MM.1S (cell line): ENCODE results near the gene JHY.
"Not testable (repeated sequence)": the region's sequence is repeated elsewhere in the genome, so short reads cannot be mapped to it uniquely, and the experiment has no call there.

Experiments used
- DNase-seq: peaks from one replicate; pipeline ENCODE4 v3.0.0-alpha.2; 2015
- H2AFZ ChIP-seq: fragments of 300-600 bp; sonication (generic); 2 replicates; pipeline ENCODE4 v1.6.0; 2016; ENCODE audit warnings: antibody characterized with exemption, low read length
- H3F3A ChIP-seq: fragments of 300-600 bp; sonication (generic); 2 replicates; pipeline ENCODE4 v1.6.1; 2016; ENCODE audit warnings: mild to moderate bottlenecking, antibody characterized with exemption, low read length, moderate library complexity, mixed read lengths; ENCODE audit not compliant: insufficient read depth
- H3K27ac ChIP-seq: fragments of 300-600 bp; sonication (generic); 2 replicates; pipeline ENCODE4 v1.5.1; 2016; ENCODE audit warnings: mild to moderate bottlenecking, low read length
- H3K27me3 ChIP-seq: fragments of 300-600 bp; sonication (generic); replicated peaks from 2 replicates; pipeline ENCODE4 v1.6.0; 2016; ENCODE audit warnings: low read length; ENCODE audit not compliant: insufficient read depth
- H3K36me3 ChIP-seq: fragments of 300-600 bp; sonication (generic); replicated peaks from 2 replicates; pipeline ENCODE4 v1.6.1; 2016; ENCODE audit warnings: mild to moderate bottlenecking, low read length, mixed read lengths; ENCODE audit not compliant: insufficient read depth
- H3K4me1 ChIP-seq: fragments of 300-600 bp; sonication (generic); 2 replicates; pipeline ENCODE4 v1.6.1; 2016; ENCODE audit warnings: low read length, mixed read lengths
- H3K4me2 ChIP-seq: fragments of 300-600 bp; sonication (generic); 2 replicates; pipeline ENCODE4 v1.6.0; 2016; ENCODE audit warnings: low read depth, low read length
- H3K4me3 ChIP-seq: fragments of 300-600 bp; sonication (generic); 2 replicates; pipeline ENCODE4 v1.5.1; 2016; ENCODE audit warnings: low read length, mixed read lengths
- H3K79me2 ChIP-seq: fragments of 300-600 bp; sonication (generic); 2 replicates; pipeline ENCODE4 v1.6.1; 2016; ENCODE audit warnings: mixed run types, low read length, mixed read lengths
- H3K9ac ChIP-seq: fragments of 300-600 bp; sonication (generic); 2 replicates; pipeline ENCODE4 v1.6.1; 2016; ENCODE audit warnings: low read length, mixed read lengths
- H3K9me2 ChIP-seq: fragments of 300-600 bp; sonication (generic); replicated peaks from 2 replicates; pipeline ENCODE4 v1.6.1; 2016; ENCODE audit warnings: mild to moderate bottlenecking, low read length, mixed read lengths; ENCODE audit not compliant: insufficient read depth
- H3K9me3 ChIP-seq: fragments of 300-600 bp; sonication (generic); replicated peaks from 2 replicates; pipeline ENCODE4 v1.6.1; 2016; ENCODE audit warnings: mild to moderate bottlenecking, low read length, mixed read lengths; ENCODE audit not compliant: insufficient read depth
- H4K20me1 ChIP-seq: fragments of 300-600 bp; sonication (generic); 2 replicates; pipeline ENCODE4 v1.6.1; 2016; ENCODE audit warnings: mild to moderate bottlenecking, low read length, moderate library complexity, mixed read lengths; ENCODE audit not compliant: insufficient read depth
- EZH2 ChIP-seq: fragments of 300-600 bp; sonication (generic); optimal IDR thresholded peaks from 2 replicates; pipeline ENCODE3; 2017; ENCODE audit warnings: low read depth, mild to moderate bottlenecking, antibody characterized with exemption, low read length, mixed read lengths
- EZH2phosphoT487 ChIP-seq: fragments of 300-600 bp; sonication (generic); IDR thresholded peaks from 2 replicates; pipeline ENCODE4 v1.6.1; 2018; ENCODE audit warnings: antibody characterized with exemption, low read length
- TF ChIP-seq, protein P1 (sequence below): fragments of 300-600 bp; sonication (generic); IDR thresholded peaks from 2 replicates; pipeline ENCODE4 v1.5.1; 2016; ENCODE audit warnings: antibody characterized with exemption, low read length, mixed read lengths

Gene JHY

GRCh38 chr11:122853971-122854446, 28.6 kb upstream of the JHY start:
- H3K9me3 ChIP-seq: no peaks in the 10 kb centered on the region
- no peak for TF ChIP-seq EZH2phosphoT487
- TF ChIP-seq, protein P1, sequence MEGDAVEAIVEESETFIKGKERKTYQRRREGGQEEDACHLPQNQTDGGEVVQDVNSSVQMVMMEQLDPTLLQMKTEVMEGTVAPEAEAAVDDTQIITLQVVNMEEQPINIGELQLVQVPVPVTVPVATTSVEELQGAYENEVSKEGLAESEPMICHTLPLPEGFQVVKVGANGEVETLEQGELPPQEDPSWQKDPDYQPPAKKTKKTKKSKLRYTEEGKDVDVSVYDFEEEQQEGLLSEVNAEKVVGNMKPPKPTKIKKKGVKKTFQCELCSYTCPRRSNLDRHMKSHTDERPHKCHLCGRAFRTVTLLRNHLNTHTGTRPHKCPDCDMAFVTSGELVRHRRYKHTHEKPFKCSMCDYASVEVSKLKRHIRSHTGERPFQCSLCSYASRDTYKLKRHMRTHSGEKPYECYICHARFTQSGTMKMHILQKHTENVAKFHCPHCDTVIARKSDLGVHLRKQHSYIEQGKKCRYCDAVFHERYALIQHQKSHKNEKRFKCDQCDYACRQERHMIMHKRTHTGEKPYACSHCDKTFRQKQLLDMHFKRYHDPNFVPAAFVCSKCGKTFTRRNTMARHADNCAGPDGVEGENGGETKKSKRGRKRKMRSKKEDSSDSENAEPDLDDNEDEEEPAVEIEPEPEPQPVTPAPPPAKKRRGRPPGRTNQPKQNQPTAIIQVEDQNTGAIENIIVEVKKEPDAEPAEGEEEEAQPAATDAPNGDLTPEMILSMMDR: peak; percentile 72
- no peak for TF ChIP-seq EZH2
- no peaks in the 10 kb centered on the region for H3F3A ChIP-seq
- no peak overlapping the region for H3K27ac ChIP-seq
- no peaks in the 10 kb centered on the region for H3K27me3 ChIP-seq
- no peaks in the 10 kb centered on the region for H3K9me2 ChIP-seq
- H4K20me1 ChIP-seq: no peaks in the 10 kb centered on the region
- H3K36me3 ChIP-seq: no peaks in the 10 kb centered on the region
- H3K4me3 ChIP-seq: no peak overlapping the region
- H2AFZ ChIP-seq: no peak overlapping the region
- no peaks in the 10 kb centered on the region for H3K4me1 ChIP-seq
- peak; percentile 59 for DNase-seq
- no peaks in the 10 kb centered on the region for H3K79me2 ChIP-seq
- H3K4me2 ChIP-seq: no peak overlapping the region
- no peak overlapping the region for H3K9ac ChIP-seq

GRCh38 chr11:122861631-122862030, 20.9 kb upstream of the JHY start:
- Histone ChIP-seq H3K27me3 (no peaks in the 10 kb centered on the region), H3F3A (no peaks in the 10 kb centered on the region), H3K79me2 (no peaks in the 10 kb centered on the region), H3K9me2 (no peaks in the 10 kb centered on the region), H3K9me3 (no peaks in the 10 kb centered on the region), H3K4me3 (no peak overlapping the region), H3K9ac (no peak overlapping the region), H2AFZ (no peak overlapping the region), H3K36me3 (no peaks in the 10 kb centered on the region), H3K27ac (no peak overlapping the region), H4K20me1 (no peaks in the 10 kb centered on the region), H3K4me1 (no peaks in the 10 kb centered on the region), H3K4me2 (no peak overlapping the region)
- DNase-seq: no peak
- TF ChIP-seq EZH2 (no peak), EZH2phosphoT487 (no peak)
- TF ChIP-seq, protein P1: no peak

DNA sequence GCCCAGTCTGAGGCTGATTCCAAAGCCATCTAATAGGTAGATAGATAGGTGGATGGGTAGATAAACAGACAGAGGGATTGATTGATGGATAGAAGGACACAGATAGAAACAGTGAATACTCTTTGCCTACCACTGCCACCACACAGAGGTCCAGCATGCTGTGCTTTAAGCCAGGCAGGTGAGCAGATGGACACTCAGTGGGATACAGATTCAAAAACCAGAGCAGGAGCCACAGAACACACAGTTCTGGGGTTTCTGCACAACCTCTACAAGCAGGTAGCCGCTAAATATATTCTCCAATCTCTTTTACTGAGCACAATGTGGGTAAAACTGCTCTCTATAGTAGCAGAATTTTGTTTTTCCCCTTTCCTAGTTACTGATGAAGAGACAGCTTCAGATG, 20.5 kb upstream of the JHY start:
- H3K27me3 ChIP-seq: no peaks in the 10 kb centered on the region
- TF ChIP-seq EZH2: no peak
- no peak for TF ChIP-seq EZH2phosphoT487
- TF ChIP-seq, protein P1: no peak
- no peak overlapping the region for H3K4me2 ChIP-seq
- no peak overlapping the region for H3K27ac ChIP-seq
- H3F3A ChIP-seq: no peaks in the 10 kb centered on the region
- no peak overlapping the region for H2AFZ ChIP-seq
- H3K4me1 ChIP-seq: no peaks in the 10 kb centered on the region
- no peak overlapping the region for H3K4me3 ChIP-seq
- no peaks in the 10 kb centered on the region for H3K36me3 ChIP-seq
- H3K79me2 ChIP-seq: no peaks in the 10 kb centered on the region
- H3K9me2 ChIP-seq: no peaks in the 10 kb centered on the region
- H3K9me3 ChIP-seq: no peaks in the 10 kb centered on the region
- no peak overlapping the region for H3K9ac ChIP-seq
- DNase-seq: no peak
- no peaks in the 10 kb centered on the region for H4K20me1 ChIP-seq

- H3K27me3 ChIP-seq, H3K4me2 ChIP-seq, H3K36me3 ChIP-seq, H3K4me3 ChIP-seq, DNase-seq, H3F3A ChIP-seq, H3K27ac ChIP-seq, H3K9ac ChIP-seq, H3K4me1 ChIP-seq, H3K9me3 ChIP-seq, H2AFZ ChIP-seq, H4K20me1 ChIP-seq, H3K79me2 ChIP-seq, H3K9me2 ChIP-seq: not testable (repeated sequence)
These were observed 19.4 kb upstream of the JHY start for GRCh38 chr11:122863154-122863553.
